HG03025 (cell line): ENCODE results near the gene HIVEP1.

Source experiments
- ATAC-seq: cut with Tn5 transposase; IDR thresholded peaks from one replicate; pipeline ENCODE4 v1.9.1; 2021; ENCODE audit warnings: mild to moderate bottlenecking, moderate library complexity; ENCODE audit not compliant: unreplicated experiment, low FRiP score

Gene HIVEP1

GRCh38 chr6:11992086-11992485 lies 20.0 kb upstream of the HIVEP1 start:
- no peak for ATAC-seq

- no peak for ATAC-seq
Measured at GRCh38 chr6:11994875-11995461, 17.1 kb upstream of the HIVEP1 start.

GRCh38 chr6:11996751-11997150 lies 15.4 kb upstream of the HIVEP1 start:
- no peak for ATAC-seq

DNA sequence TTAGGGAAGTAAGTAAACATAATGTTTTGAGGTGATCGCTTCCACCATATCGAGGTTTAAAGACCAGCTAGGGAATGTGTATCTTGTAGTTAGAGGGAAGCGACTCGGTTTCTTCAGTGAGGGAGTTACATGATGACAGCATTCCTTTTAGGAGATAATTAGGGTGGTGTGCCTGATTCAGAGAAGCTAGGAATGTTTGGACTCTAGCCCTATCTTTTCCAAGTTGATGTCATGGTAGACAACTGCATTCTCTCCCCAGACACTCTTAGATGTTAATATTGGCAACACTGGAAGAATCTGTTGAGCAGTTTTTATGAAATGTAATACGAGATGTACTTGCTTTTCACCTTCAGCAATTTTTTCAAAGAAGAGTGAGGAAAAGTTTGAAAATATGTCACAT lies 12.9 kb upstream of the HIVEP1 start:
- no peak for ATAC-seq

DNA sequence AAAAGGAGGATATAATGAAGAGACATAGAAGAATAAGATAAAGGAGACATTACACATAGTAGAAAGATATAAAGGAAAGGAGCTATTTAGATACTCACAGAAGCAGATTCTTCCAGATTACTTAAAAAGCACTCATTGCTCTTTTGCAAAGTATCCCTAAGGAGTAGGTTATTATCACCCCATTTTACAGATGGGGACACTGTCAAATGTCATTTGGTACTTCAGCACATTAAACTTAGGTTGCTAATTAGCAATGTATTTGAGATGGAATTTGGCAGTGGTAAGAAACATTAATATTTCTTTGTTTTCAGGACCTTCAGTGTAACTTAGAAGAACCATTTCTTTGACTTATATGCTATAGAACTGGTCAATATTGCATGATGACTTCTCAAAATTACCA lies 11.9 kb upstream of the HIVEP1 start:
- ATAC-seq: no peak

DNA sequence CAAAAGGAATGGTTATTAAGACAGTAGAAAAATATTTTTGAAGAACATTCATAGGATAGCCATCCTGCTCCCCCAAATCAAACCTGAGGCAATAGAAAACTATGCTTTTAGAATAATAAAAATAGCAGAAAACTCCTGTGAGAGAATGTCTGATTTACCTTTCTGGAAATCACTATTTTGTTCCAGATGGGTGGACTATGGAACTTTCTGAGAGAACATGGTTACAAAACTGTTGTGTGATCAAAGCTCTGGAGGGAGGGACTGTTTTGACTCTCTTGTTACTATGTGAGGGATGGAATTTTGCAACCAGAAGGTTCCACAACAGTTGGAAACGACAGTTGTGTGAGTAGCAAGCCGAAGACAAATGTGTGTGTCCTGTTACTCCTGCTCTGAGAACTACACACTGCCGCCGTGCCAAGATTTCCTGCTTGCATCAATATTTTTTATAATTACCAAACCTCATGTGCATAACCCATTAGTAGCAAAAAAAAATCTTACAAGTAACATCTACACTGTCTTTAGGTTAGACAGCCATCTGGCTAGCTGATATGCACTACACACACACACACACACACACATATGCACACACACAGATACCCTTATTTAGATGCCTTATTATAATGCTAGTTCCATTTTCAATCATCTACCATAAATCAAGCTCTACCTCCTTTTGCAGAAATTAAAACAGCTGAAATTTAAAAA lies 11.0 kb upstream of the HIVEP1 start:
- no peak for ATAC-seq

GRCh38 chr6:12001706-12002435 lies 10.2 kb upstream of the HIVEP1 start:
- ATAC-seq: no peak

- ATAC-seq: no peak
Measured at GRCh38 chr6:12007473-12007872, 4.6 kb upstream of the HIVEP1 start.

- ATAC-seq: no peak
Measured at GRCh38 chr6:12007887-12008286, 4.2 kb upstream of the HIVEP1 start.

- peak; percentile 24 for ATAC-seq
Measured at GRCh38 chr6:12008366-12009179, 3.5 kb upstream of the HIVEP1 start.

DNA sequence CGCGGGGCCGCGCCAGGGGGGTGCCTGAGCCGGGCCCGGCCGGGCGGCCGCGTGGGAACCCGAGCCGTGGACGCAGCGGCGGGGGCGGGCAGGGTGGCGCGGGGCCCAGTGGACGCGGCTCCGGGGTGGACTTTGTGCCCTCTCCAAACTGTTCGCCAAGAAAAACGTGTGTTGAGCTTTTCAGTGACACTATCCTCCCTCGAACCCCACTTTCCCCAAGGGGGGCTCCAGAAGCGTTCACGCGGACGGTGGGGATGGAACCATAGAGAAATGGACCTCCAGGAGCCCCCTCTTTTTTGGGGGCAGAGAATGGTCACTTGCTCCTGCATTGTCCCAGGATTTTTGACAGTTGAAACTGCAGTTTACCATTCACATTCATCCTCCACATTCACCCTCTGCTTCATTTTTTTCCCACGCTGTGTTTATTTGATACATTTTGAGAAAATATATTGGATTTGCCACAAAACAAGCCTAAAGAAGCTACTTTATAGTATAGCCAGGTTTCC lies 2.9 kb upstream of the HIVEP1 start:
- no peak for ATAC-seq

- no peak for ATAC-seq
Measured at GRCh38 chr6:12009876-12010634, 2.1 kb upstream of the HIVEP1 start.

DNA sequence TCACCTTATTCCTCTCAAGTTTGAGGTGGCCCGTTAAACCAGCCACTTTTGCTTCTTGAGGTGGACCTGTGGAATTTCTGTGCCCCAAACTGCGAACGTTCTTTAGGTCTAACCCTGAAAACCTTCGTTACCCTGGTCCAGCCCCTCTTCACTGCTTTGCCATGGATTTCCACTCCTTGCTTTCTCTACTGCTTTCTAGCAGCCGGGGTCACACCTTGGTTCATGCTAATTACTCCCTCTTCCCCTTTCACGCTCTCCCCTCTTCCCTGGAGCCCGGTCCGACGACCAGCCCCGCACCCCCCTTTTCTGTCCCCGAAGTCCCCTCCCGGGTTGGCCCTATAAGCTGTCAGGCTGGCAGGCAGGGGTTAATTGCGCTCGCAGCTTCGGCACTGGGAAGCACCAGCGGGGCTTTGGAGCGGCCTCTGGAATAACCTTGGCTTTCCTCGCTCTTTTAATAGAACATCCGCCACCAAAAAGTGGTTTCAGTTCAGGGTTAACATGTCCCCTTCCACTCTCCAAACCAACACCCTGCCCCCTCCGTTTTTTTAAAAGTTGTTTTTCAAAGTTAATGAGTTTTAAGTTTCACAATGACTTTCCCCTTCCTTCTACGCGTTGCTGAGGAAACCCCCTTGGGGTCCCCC lies 1.4 kb upstream of the HIVEP1 start:
- peak; percentile 35 for ATAC-seq

GRCh38 chr6:12011276-12012037 lies 655 bp upstream of the HIVEP1 start:
- ATAC-seq: peak; percentile 56

- no peak for ATAC-seq
Measured at GRCh38 chr6:12012558-12013306, 620 bp downstream of the HIVEP1 start.

DNA sequence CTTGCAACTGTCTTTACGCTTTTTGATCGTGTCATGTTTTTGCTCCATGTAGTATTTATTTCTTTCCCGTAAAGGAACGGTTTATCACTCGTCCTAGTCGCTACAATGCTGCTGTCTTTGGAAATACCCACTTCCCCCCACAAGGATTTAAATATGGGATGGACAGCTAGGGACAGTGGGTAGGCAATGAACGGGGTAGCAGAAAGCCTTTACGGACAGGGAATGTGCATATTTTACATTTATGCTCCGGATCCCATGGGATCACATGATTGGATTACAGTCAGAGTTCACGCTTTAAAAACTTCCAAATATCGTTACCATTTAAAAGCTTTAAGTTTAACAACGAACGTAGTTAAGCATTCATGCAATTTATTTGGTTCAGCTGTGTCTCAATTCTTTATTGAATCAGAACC lies 1.2 kb downstream of the HIVEP1 start:
- ATAC-seq: no peak

GRCh38 chr6:12014027-12014872 lies 2.1 kb downstream of the HIVEP1 start:
- ATAC-seq: no peak
